GM12878 (cell line): ENCODE data around the gene ENPP6. TPM values are rescaled to one million over a fixed set of nuclear protein-coding genes. Genes with fewer than 3 reads are reported as not detected.

Experiments used
- CBX3 ChIP-seq: fragments of 200-600 bp; sonication (generic); IDR thresholded peaks from 2 replicates; pipeline ENCODE4 v1.6.1; 2016; ENCODE audit warnings: low read depth, borderline replicate concordance
- CHD2 ChIP-seq: IDR thresholded peaks from 2 replicates; pipeline ENCODE4 v1.6.1; 2011; ENCODE audit warnings: low read depth, low read length, improper control_type of control experiment, borderline replicate concordance
- EED ChIP-seq: sonication (generic); IDR thresholded peaks from 2 replicates; pipeline ENCODE4 v1.6.1; 2016; ENCODE audit warnings: antibody characterized with exemption, low read depth
- EZH2 ChIP-seq: IDR thresholded peaks from 2 replicates; pipeline ENCODE4 v1.6.1; 2012; ENCODE audit warnings: low read depth, mild to moderate bottlenecking, control low read depth, inconsistent platforms, low read length, borderline replicate concordance; ENCODE audit not compliant: control insufficient read depth
- HDGF ChIP-seq: fragments of 450-650 bp; IDR thresholded peaks from 2 replicates; pipeline ENCODE4 v1.6.1; 2016; ENCODE audit warnings: antibody characterized with exemption
- JUNB ChIP-seq: IDR thresholded peaks from 2 replicates; pipeline ENCODE4 v1.6.1; 2016; ENCODE audit warnings: antibody characterized with exemption, mild to moderate bottlenecking
- MYC ChIP-seq: IDR thresholded peaks from 2 replicates; pipeline ENCODE4 v1.6.1; 2011; ENCODE audit warnings: mild to moderate bottlenecking, low read length, moderate library complexity, inconsistent platforms; ENCODE audit not compliant: insufficient read depth, insufficient replicate concordance, insufficient read length, severe bottlenecking
- NR2C2 ChIP-seq: IDR thresholded peaks from 2 replicates; pipeline ENCODE4 v1.6.1; 2011; ENCODE audit warnings: borderline replicate concordance, low read depth; ENCODE audit not compliant: control insufficient read depth, insufficient read length
- RB1 ChIP-seq: fragments of 450-650 bp; formaldehyde crosslinking; IDR thresholded peaks from 2 replicates; pipeline ENCODE4 v1.6.1; 2017; ENCODE audit warnings: mild to moderate bottlenecking, borderline replicate concordance
- YBX1 ChIP-seq: fragments of 450-650 bp; IDR thresholded peaks from 2 replicates; pipeline ENCODE4 v1.6.1; 2016; ENCODE audit warnings: antibody characterized with exemption
- polyA plus RNA-seq, 11 experiments: library from polyadenylated mRNA; depleted of rRNA in 4 of 11; unstranded in 6 of 11; stranded (reverse) in 5 of 11; fragments of >200 nt; fragmentation: Nextera tagmentation in 4 of 11; fragmentation: Illumina TruSeq in 1 of 11; extraction: Ambion mirVana in 4 of 11; extraction: Trizol in 1 of 11; gene quantifications; 1 replicate in 1 of 11; 2 replicates in 10 of 11; pipeline versions ENCODE4 v1.2.1 to v1.2.3, GENCODE V29; 2011 to 2016; ENCODE audit warnings: inconsistent platforms in 2 of 11, missing spikeins in 2 of 11, low read depth in 1 of 11
- total RNA-seq, 4 experiments: library from RNA; depleted of rRNA in 3 of 4; stranded (reverse); fragments of >200 nt in 3 of 4; fragmentation: Illumina TruSeq in 1 of 4; extraction: Trizol in 1 of 4; gene quantifications; 2 replicates each; pipeline versions ENCODE4 v1.2.1 to v1.2.3, GENCODE V29; 2013 to 2021
- TF ChIP-seq, protein P1 (sequence below): fragments of 450-650 bp; IDR thresholded peaks from 2 replicates; pipeline ENCODE4 v1.6.1; 2017; ENCODE audit warnings: low read depth, mild to moderate bottlenecking, moderate library complexity
- TF ChIP-seq, protein P2 (sequence below): fragments of 450-650 bp; IDR thresholded peaks from 2 replicates; pipeline ENCODE4 v1.6.1; 2014; ENCODE audit warnings: mild to moderate bottlenecking
- TF ChIP-seq, protein P3 (sequence below): IDR thresholded peaks from 2 replicates; pipeline ENCODE4 v1.6.1; 2011; ENCODE audit warnings: borderline replicate concordance, low read depth, mild to moderate bottlenecking, moderate library complexity, low read length; ENCODE audit not compliant: insufficient read depth, poor library complexity, severe bottlenecking
- TF ChIP-seq, protein P4 (sequence below): fragments of 450-650 bp; conservative IDR thresholded peaks from 2 replicates; pipeline ENCODE4 v1.6.1; 2017; ENCODE audit warnings: mild to moderate bottlenecking, moderate library complexity
- TF ChIP-seq, protein P5 (sequence below): fragments of 450-650 bp; IDR thresholded peaks from 2 replicates; pipeline ENCODE4 v1.6.1; 2017; ENCODE audit warnings: mild to moderate bottlenecking, moderate library complexity
- TF ChIP-seq, protein P6 (sequence below): fragments of 450-650 bp; IDR thresholded peaks from 2 replicates; pipeline ENCODE4 v1.6.1; 2017; ENCODE audit warnings: mild to moderate bottlenecking

The ENPP6 gene
- total and polyA plus RNA-seq, 10 of the 15 experiments (the other 5 are each of a cell fraction or from before 2014, with no cell fraction given) = 0.04 to 1.0 (median 0.44) TPM; not detected in 1

DNA sequence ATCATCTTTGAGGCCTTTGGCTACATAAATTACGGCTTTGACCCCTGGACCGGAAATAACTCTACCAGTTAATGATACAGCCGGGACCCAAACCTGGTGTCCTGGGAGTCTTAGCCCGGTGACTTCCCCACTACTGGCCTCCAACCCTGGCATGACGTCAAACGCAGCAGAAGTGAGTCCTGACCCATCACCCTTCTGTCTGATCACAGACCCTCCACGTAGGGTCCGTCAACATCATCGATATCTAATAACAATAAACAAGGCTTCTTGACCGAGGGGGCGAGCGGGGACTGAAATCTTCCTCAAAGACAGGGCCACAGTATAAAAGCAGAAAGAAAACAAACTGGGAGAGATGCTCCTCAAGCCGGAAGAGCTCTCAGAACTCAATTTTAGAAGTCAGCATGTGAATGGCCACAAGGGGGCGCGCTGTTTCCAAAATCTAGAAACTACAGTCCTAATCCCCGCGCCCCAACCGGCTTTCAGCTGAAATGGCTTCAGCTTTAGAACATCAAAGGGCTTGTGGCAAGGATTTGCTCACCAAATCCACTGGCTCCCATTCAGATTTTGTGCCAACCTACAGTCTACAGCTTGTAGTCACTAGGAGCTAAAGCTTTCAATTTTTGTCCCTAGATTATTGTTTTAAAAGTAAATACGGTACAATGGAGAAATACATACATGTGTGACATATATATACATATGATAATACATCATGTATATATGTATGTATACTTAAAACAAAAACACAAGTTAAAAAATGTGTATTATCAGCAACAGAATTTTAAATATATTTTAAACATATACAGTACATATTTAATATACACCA is 46.4 kb upstream of the ENPP6 start (continued):
- TF ChIP-seq, protein P1, sequence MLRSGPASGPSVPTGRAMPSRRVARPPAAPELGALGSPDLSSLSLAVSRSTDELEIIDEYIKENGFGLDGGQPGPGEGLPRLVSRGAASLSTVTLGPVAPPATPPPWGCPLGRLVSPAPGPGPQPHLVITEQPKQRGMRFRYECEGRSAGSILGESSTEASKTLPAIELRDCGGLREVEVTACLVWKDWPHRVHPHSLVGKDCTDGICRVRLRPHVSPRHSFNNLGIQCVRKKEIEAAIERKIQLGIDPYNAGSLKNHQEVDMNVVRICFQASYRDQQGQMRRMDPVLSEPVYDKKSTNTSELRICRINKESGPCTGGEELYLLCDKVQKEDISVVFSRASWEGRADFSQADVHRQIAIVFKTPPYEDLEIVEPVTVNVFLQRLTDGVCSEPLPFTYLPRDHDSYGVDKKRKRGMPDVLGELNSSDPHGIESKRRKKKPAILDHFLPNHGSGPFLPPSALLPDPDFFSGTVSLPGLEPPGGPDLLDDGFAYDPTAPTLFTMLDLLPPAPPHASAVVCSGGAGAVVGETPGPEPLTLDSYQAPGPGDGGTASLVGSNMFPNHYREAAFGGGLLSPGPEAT = peak; percentile 41; the same call in 1 of the 2 replicates
- TF ChIP-seq, protein P2, sequence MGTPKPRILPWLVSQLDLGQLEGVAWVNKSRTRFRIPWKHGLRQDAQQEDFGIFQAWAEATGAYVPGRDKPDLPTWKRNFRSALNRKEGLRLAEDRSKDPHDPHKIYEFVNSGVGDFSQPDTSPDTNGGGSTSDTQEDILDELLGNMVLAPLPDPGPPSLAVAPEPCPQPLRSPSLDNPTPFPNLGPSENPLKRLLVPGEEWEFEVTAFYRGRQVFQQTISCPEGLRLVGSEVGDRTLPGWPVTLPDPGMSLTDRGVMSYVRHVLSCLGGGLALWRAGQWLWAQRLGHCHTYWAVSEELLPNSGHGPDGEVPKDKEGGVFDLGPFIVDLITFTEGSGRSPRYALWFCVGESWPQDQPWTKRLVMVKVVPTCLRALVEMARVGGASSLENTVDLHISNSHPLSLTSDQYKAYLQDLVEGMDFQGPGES = no peak
- no peak for TF ChIP-seq HDGF
- no peak for TF ChIP-seq NR2C2
- TF ChIP-seq RB1 = no peak
- TF ChIP-seq, protein P3, sequence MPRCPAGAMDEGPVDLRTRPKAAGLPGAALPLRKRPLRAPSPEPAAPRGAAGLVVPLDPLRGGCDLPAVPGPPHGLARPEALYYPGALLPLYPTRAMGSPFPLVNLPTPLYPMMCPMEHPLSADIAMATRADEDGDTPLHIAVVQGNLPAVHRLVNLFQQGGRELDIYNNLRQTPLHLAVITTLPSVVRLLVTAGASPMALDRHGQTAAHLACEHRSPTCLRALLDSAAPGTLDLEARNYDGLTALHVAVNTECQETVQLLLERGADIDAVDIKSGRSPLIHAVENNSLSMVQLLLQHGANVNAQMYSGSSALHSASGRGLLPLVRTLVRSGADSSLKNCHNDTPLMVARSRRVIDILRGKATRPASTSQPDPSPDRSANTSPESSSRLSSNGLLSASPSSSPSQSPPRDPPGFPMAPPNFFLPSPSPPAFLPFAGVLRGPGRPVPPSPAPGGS = no peak
- TF ChIP-seq MYC = no peak
- no peak for TF ChIP-seq CHD2
- TF ChIP-seq, protein P4, sequence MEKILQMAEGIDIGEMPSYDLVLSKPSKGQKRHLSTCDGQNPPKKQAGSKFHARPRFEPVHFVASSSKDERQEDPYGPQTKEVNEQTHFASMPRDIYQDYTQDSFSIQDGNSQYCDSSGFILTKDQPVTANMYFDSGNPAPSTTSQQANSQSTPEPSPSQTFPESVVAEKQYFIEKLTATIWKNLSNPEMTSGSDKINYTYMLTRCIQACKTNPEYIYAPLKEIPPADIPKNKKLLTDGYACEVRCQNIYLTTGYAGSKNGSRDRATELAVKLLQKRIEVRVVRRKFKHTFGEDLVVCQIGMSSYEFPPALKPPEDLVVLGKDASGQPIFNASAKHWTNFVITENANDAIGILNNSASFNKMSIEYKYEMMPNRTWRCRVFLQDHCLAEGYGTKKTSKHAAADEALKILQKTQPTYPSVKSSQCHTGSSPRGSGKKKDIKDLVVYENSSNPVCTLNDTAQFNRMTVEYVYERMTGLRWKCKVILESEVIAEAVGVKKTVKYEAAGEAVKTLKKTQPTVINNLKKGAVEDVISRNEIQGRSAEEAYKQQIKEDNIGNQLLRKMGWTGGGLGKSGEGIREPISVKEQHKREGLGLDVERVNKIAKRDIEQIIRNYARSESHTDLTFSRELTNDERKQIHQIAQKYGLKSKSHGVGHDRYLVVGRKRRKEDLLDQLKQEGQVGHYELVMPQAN = no peak
- no peak for TF ChIP-seq YBX1
- TF ChIP-seq EZH2 = no peak
- TF ChIP-seq, protein P5, sequence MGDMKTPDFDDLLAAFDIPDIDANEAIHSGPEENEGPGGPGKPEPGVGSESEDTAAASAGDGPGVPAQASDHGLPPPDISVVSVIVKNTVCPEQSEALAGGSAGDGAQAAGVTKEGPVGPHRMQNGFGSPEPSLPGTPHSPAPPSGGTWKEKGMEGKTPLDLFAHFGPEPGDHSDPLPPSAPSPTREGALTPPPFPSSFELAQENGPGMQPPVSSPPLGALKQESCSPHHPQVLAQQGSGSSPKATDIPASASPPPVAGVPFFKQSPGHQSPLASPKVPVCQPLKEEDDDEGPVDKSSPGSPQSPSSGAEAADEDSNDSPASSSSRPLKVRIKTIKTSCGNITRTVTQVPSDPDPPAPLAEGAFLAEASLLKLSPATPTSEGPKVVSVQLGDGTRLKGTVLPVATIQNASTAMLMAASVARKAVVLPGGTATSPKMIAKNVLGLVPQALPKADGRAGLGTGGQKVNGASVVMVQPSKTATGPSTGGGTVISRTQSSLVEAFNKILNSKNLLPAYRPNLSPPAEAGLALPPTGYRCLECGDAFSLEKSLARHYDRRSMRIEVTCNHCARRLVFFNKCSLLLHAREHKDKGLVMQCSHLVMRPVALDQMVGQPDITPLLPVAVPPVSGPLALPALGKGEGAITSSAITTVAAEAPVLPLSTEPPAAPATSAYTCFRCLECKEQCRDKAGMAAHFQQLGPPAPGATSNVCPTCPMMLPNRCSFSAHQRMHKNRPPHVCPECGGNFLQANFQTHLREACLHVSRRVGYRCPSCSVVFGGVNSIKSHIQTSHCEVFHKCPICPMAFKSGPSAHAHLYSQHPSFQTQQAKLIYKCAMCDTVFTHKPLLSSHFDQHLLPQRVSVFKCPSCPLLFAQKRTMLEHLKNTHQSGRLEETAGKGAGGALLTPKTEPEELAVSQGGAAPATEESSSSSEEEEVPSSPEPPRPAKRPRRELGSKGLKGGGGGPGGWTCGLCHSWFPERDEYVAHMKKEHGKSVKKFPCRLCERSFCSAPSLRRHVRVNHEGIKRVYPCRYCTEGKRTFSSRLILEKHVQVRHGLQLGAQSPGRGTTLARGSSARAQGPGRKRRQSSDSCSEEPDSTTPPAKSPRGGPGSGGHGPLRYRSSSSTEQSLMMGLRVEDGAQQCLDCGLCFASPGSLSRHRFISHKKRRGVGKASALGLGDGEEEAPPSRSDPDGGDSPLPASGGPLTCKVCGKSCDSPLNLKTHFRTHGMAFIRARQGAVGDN = peak; percentile 46
- TF ChIP-seq, protein P6, sequence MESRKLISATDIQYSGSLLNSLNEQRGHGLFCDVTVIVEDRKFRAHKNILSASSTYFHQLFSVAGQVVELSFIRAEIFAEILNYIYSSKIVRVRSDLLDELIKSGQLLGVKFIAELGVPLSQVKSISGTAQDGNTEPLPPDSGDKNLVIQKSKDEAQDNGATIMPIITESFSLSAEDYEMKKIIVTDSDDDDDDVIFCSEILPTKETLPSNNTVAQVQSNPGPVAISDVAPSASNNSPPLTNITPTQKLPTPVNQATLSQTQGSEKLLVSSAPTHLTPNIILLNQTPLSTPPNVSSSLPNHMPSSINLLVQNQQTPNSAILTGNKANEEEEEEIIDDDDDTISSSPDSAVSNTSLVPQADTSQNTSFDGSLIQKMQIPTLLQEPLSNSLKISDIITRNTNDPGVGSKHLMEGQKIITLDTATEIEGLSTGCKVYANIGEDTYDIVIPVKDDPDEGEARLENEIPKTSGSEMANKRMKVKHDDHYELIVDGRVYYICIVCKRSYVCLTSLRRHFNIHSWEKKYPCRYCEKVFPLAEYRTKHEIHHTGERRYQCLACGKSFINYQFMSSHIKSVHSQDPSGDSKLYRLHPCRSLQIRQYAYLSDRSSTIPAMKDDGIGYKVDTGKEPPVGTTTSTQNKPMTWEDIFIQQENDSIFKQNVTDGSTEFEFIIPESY = no peak
- peak; percentile 62 for TF ChIP-seq EED
- no peak for TF ChIP-seq CBX3
- no peak for TF ChIP-seq JUNB
